Kidney epithelial cell (primary cell): Measurements from ENCODE around the gene KCNG1. TPM values are rescaled to one million over a fixed set of nuclear protein-coding genes. Genes with fewer than 3 reads are reported as not detected.

Source experiments
- DNase-seq: peaks from one replicate; pipeline ENCODE4 v3.0.0-alpha.2; 2010; ENCODE audit warnings: low read depth
- H3K27me3 ChIP-seq: 2 replicates; pipeline ENCODE4 v1.6.0; 2011; ENCODE audit warnings: low read length; ENCODE audit not compliant: control insufficient read depth, insufficient read depth
- H3K36me3 ChIP-seq: 2 replicates; pipeline ENCODE4 v1.5.1; 2011; ENCODE audit warnings: low read length; ENCODE audit not compliant: control insufficient read depth, insufficient read depth
- H3K4me3 ChIP-seq: 2 replicates; pipeline ENCODE4 v1.5.1; 2011; ENCODE audit warnings: low read depth, mild to moderate bottlenecking, control low read depth, low read length
- total RNA-seq: library from RNA; depleted of rRNA; stranded (reverse); fragments of >200 nt; gene quantifications from 2 replicates; pipeline ENCODE4 v1.2.3, GENCODE V29; 2015
- TF ChIP-seq, protein P1 (sequence below): IDR thresholded peaks from 2 replicates; pipeline ENCODE4 v1.5.1; 2011; ENCODE audit warnings: mild to moderate bottlenecking, moderate library complexity, low read length, control low read depth, inconsistent platforms; ENCODE audit not compliant: insufficient read depth, poor library complexity, severe bottlenecking

The KCNG1 gene
- total RNA-seq, 1 donor from 2014 or later = 50.8 TPM

DNA sequence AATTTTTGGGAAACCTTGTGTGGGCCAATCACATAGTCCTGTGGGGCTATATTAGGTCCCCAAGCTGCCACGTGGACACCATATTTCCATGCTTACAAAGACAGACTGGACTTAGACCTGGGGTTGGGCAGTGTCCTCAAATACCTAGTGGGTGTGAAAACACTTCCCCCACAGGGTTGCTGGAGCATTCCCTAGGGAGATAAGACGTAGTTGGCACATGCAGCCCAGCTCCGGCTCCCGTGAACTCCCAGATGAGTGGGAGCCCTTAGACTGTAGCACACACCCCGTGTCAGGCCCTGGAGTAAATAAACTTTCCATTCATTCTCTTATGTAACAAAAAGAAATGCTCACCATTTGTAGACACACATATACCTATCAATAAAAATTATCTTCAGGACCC, 14.2 kb downstream of the KCNG1 start:
- no peak overlapping the region for H3K4me3 ChIP-seq
- no peaks in the 10 kb centered on the region for H3K36me3 ChIP-seq
- no peak for DNase-seq
- TF ChIP-seq, protein P1, sequence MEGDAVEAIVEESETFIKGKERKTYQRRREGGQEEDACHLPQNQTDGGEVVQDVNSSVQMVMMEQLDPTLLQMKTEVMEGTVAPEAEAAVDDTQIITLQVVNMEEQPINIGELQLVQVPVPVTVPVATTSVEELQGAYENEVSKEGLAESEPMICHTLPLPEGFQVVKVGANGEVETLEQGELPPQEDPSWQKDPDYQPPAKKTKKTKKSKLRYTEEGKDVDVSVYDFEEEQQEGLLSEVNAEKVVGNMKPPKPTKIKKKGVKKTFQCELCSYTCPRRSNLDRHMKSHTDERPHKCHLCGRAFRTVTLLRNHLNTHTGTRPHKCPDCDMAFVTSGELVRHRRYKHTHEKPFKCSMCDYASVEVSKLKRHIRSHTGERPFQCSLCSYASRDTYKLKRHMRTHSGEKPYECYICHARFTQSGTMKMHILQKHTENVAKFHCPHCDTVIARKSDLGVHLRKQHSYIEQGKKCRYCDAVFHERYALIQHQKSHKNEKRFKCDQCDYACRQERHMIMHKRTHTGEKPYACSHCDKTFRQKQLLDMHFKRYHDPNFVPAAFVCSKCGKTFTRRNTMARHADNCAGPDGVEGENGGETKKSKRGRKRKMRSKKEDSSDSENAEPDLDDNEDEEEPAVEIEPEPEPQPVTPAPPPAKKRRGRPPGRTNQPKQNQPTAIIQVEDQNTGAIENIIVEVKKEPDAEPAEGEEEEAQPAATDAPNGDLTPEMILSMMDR = no peak
- H3K27me3 ChIP-seq = peaks cover 3% of the 10 kb centered on the region

GRCh38 chr20:51005214-51005613, 17.7 kb downstream of the KCNG1 start:
- DNase-seq = no peak
- Histone ChIP-seq H3K27me3 (peaks cover 7% of the 10 kb centered on the region), H3K4me3 (no peak overlapping the region), H3K36me3 (no peaks in the 10 kb centered on the region)
- TF ChIP-seq, protein P1 = no peak

DNA sequence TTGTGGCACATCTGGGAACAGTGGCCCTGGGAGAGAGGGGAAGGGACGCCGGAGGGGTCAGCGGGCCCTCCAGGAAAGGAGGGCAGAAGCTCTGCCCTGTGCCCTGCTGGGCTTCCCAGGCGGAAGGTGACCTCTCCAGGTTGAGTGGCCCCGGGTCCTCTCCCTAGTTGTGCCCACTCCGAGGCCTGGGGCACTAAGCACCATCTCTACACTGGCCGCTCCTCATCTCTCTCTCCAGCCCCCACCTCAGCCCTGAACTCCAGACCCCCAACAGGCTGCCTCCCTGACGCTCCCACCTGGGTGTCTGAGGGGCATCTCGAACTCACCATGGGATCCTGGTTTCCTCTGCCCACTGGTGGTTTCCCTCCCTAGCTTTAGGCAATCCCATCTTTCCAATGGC, 18.1 kb downstream of the KCNG1 start:
- Histone ChIP-seq H3K4me3 (no peak overlapping the region), H3K36me3 (no peaks in the 10 kb centered on the region), H3K27me3 (peaks cover 8% of the 10 kb centered on the region)
- no peak for DNase-seq
- TF ChIP-seq, protein P1 = no peak

DNA sequence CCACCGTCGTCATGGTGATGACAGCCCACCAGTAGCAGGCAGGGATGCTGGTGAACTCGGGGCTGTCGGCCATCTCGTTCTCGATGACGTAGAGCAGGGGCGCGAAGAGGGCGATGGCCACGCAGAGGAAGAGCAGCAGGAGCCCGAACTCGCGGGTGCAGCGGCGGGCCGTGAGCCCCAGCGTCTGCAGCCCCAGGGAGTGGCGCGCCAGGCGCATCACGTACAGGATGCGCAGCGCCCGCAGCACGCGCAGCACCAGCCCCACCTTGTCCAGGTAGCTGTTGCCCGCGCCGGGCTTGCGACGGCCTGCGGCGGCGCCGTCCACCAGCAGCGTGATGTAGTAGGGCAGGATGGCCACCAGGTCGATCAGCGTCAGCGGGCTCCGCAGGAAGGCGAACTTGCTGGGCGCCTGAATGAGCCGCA, 18.6 kb downstream of the KCNG1 start:
- Histone ChIP-seq H3K27me3 (peaks cover 8% of the 10 kb centered on the region), H3K4me3 (no peak overlapping the region), H3K36me3 (no peaks in the 10 kb centered on the region)
- TF ChIP-seq, protein P1 = no peak
- DNase-seq = no peak

DNA sequence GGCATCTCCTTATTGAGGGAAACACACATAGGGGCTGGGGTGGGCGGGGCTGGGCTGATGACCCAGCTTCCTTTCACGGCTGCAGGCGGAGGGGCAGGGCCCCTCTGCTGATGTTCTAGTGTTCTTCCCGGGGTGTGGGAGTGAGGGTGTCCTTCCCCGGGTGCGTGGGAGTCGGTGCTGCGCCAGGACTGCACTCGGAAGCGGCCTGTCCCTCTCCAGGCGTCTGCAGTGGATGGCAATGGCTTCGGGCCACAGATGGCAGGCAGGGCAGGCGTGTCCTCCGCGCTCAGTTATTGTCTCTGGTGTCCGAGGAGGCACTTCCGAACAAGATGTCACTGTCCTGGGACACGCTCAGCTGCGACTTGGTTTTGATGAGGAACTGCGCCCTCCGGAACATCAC, 19.2 kb downstream of the KCNG1 start:
- DNase-seq = no peak
- H3K36me3 ChIP-seq = no peaks in the 10 kb centered on the region
- H3K27me3 ChIP-seq = peaks cover 8% of the 10 kb centered on the region
- no peak overlapping the region for H3K4me3 ChIP-seq
- TF ChIP-seq, protein P1 = no peak

- DNase-seq = no peak
- Histone ChIP-seq H3K27me3 (peaks cover 8% of the 10 kb centered on the region), H3K4me3 (no peak overlapping the region), H3K36me3 (no peaks in the 10 kb centered on the region)
- TF ChIP-seq, protein P1 = no peak
Measured at GRCh38 chr20:51002633-51003032, 20.3 kb downstream of the KCNG1 start.
